ENCODE measurements around the gene CHI3L1.

Gene CHI3L1

GRCh38 chr1:203139976-203140475 is 46.5 kb downstream of the CHI3L1 start:
- peaks cover 2% of the 10 kb centered on the region for H3K9me3 Mint-ChIP-seq
- H3K4me3 Mint-ChIP-seq: no peak overlapping the region
- peaks cover 6% of the 10 kb centered on the region for H3K4me1 Mint-ChIP-seq
- peaks cover 23% of the 10 kb centered on the region for H3K27me3 Mint-ChIP-seq
- no peak for ATAC-seq (ENCODE audit: low read depth)
- no peak overlapping the region for H3K27ac Mint-ChIP-seq
- no peaks in the 10 kb centered on the region for H3K36me3 Mint-ChIP-seq
- no peak for DNase-seq (ENCODE audit: low spot score in 2 of 2)

- Mint-ChIP-seq H3K9me3 (no peaks in the 10 kb centered on the region), H3K4me1 (peaks cover 6% of the 10 kb centered on the region), H3K27ac (no peak overlapping the region), H3K27me3 (peaks cover 16% of the 10 kb centered on the region), H3K36me3 (no peaks in the 10 kb centered on the region), H3K4me3 (no peak overlapping the region)
- no peak for ATAC-seq (ENCODE audit: low read depth)
- no peak for DNase-seq (ENCODE audit: low spot score in 2 of 2)
Observed at GRCh38 chr1:203138066-203138465, 48.4 kb downstream of the CHI3L1 start.

DNA sequence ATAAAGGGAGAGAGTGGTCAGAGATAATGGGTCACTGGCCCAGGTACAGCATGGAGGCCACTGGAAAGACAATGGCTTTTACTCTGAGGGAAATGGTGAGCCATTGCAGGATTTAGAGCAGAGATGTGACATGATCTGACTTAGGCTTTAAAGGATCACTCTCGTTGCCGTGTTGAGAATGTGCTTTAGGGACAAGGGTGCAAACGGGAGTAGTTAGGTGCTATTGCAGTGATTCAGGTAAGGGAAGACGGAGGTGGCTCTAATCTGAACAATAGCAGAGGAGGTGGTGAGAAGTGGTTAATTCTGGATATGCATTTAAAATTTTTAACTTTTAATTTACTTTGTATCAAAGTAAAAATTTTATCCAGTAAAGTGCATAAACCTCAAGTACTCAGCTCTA is 49.2 kb downstream of the CHI3L1 start:
- no peaks in the 10 kb centered on the region for H3K36me3 Mint-ChIP-seq
- H3K4me3 Mint-ChIP-seq: no peak overlapping the region
- no peak for DNase-seq (ENCODE audit: low spot score in 2 of 2)
- peaks cover 16% of the 10 kb centered on the region for H3K27me3 Mint-ChIP-seq
- H3K27ac Mint-ChIP-seq: no peak overlapping the region
- ATAC-seq (ENCODE audit: low read depth): no peak
- H3K9me3 Mint-ChIP-seq: no peaks in the 10 kb centered on the region
- peaks cover 6% of the 10 kb centered on the region for H3K4me1 Mint-ChIP-seq

DNA sequence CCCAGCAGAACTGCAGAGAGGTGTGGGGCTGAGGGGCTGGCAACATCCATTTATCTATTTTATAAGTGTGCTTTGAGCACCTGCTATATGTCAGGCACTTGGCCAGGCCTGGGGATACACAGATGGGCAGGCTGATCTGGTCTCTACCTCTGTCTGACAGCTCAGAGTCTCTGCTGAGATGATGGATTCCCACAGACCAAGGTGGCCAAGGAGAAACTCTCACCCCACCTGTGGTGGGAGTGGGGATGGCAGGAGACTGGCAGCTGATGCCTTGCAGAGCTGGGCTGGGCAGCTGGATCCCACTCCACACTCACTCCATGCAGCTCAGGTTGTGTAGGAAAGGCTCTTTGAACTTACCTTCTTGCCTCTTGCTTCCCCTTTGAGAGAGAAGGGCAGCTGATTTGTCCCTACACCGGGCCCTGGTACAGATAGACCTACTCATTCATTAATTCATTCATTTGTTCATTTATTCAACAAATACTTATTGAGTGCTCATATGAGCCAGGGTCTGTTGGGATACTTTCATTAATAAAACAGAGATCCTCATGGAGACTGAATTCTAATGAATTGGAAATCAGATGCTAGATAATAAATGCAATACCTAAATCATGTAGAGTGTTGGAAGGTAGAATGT is 50.0 kb downstream of the CHI3L1 start:
- Mint-ChIP-seq H3K27ac (no peak overlapping the region), H3K9me3 (no peaks in the 10 kb centered on the region), H3K36me3 (no peaks in the 10 kb centered on the region), H3K4me3 (no peak overlapping the region), H3K27me3 (peaks cover 12% of the 10 kb centered on the region), H3K4me1 (peaks cover 6% of the 10 kb centered on the region)
- DNase-seq (ENCODE audit: low spot score in 2 of 2): no peak
- no peak for ATAC-seq (ENCODE audit: low read depth)

- no peaks in the 10 kb centered on the region for H3K9me3 Mint-ChIP-seq
- ATAC-seq (ENCODE audit: low read depth) (peak; percentile 21), DNase-seq (ENCODE audit: low spot score in 2 of 2) (no peak)
- H3K4me3 Mint-ChIP-seq: no peak overlapping the region
- no peak overlapping the region for H3K27ac Mint-ChIP-seq
- H3K4me1 Mint-ChIP-seq: peaks cover 6% of the 10 kb centered on the region
- H3K36me3 Mint-ChIP-seq: no peaks in the 10 kb centered on the region
- peaks cover 12% of the 10 kb centered on the region for H3K27me3 Mint-ChIP-seq
Observed at GRCh38 chr1:203135636-203136305, 50.7 kb downstream of the CHI3L1 start.

DNA sequence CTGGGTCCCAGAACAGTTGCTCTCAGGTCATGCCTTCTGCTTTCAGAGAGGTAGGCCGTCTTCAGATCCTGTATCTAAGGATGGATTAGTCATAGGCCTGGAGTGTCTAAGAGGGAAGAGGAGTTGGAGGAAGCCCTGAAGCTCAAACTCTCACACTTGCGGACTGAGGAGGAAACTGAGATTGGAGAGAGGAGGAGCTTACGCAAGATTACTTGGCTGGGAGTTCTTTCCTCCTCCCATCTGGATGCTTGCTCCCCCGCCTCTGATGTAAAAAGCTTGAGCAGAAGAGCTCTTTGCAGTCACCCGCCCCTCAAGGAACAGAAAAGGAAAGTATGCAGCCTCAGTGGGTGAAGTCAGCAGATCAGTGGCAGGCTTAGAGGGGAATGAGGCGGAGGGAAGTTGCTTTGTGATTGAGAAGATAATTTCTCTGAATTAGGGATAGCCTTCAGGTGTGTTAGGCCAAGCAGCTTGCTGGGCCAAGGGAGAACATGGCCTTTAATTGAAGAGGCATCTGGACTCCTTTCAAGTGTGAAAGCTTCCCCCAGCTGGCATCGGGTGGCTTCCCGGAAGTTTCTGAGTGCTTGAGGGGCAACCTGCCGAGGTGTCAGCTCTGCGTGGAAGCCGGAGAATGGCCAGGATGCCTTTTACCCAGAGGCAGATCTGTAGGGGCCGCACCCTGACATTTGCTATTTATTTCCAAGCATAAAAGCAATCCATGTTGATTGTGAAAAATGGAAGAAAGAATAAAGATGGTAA is 52.4 kb downstream of the CHI3L1 start:
- no peak for DNase-seq (ENCODE audit: low spot score in 2 of 2)
- H3K36me3 Mint-ChIP-seq: no peaks in the 10 kb centered on the region
- no peak overlapping the region for H3K27ac Mint-ChIP-seq
- H3K27me3 Mint-ChIP-seq: peaks cover 13% of the 10 kb centered on the region
- H3K9me3 Mint-ChIP-seq: no peaks in the 10 kb centered on the region
- H3K4me1 Mint-ChIP-seq: peaks cover 6% of the 10 kb centered on the region
- no peak overlapping the region for H3K4me3 Mint-ChIP-seq
- ATAC-seq (ENCODE audit: low read depth): no peak

DNA sequence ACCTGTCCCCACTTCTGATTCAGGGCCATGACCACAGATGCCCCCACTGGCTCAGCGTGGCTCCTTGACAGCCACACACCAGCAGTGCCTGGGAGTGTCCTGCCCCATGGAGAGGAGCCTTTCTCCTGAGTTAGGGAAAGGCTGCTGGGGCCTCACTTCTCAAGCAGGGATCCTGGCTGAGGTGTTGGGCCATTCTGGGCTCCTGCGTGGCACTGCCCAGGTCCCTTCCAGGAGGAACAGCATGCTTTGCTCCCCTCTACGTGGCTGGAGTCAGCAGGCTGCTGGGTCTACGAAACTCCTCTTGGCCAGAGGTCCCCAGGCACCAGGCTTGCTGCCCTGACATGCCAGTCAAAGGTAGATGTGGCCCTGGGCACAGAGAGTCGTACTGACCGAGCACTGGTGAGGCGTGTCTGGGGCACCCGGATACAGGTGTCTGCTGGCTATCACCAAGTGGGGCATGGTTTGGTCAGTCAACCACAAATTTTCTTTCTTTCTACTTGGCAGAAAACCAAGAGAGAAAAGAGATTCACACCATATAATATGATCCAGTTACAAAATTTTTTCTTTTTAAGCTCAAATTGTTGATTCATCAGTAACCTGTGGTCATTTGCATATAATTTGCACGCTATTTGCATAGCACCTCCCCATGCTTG is 54.8 kb downstream of the CHI3L1 start:
- Mint-ChIP-seq H3K27me3 (peaks cover 18% of the 10 kb centered on the region), H3K36me3 (no peaks in the 10 kb centered on the region), H3K4me3 (no peak overlapping the region), H3K9me3 (no peaks in the 10 kb centered on the region), H3K27ac (no peak overlapping the region), H3K4me1 (peaks cover 11% of the 10 kb centered on the region)
- ATAC-seq (ENCODE audit: low read depth) (no peak), DNase-seq (ENCODE audit: low spot score in 2 of 2) (no peak)

GRCh38 chr1:203130358-203130985 is 56.0 kb downstream of the CHI3L1 start:
- Mint-ChIP-seq H3K27ac (no peak overlapping the region), H3K4me1 (peaks cover 8% of the 10 kb centered on the region), H3K36me3 (no peaks in the 10 kb centered on the region), H3K27me3 (peaks cover 15% of the 10 kb centered on the region), H3K4me3 (no peak overlapping the region), H3K9me3 (no peaks in the 10 kb centered on the region)
- DNase-seq (ENCODE audit: low spot score in 2 of 2) (no peak), ATAC-seq (ENCODE audit: low read depth) (no peak)

DNA sequence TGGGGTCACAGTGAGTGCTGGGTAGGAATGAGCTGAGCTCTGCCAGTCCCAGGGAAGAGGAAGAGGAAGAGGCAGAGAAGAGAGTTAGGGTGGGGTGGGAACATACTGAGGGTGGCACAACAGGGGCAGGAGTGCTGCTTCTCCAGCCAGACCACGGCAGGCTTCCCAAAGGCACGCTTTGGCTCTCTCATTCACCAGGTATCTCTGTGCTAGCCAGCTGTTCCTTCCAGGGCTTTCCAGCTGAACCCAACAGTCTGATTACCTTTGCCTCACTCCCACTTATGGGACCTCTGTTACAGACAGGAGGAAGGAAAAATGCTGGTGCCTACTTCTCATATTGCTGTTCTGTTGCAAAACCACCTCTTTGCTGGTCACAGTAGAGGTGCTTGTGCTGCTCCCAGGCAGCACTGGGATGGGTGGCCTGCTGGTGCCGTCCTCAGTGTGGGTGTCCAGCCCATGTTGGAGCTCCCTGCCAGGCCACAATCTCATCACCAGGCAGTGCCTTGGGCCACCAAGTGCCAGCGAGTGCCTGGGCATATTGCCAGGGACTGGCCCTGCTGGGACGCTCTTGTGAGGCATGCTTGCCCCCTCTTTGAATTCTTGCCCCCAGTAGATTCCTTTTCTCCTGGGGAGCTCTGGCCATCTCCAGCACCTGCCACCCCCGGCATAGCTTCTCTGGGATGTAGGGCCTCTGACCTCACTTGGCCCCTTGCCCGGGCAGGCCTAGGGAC is 56.8 kb downstream of the CHI3L1 start:
- H3K4me1 Mint-ChIP-seq: peaks cover 8% of the 10 kb centered on the region
- DNase-seq (ENCODE audit: low spot score in 2 of 2) (no peak), ATAC-seq (ENCODE audit: low read depth) (no peak)
- no peaks in the 10 kb centered on the region for H3K9me3 Mint-ChIP-seq
- no peak overlapping the region for H3K4me3 Mint-ChIP-seq
- H3K27ac Mint-ChIP-seq: no peak overlapping the region
- H3K27me3 Mint-ChIP-seq: peaks cover 15% of the 10 kb centered on the region
- H3K36me3 Mint-ChIP-seq: no peaks in the 10 kb centered on the region
